Uterus (tissue), 2 donors: Measurements from ENCODE around the gene TMEM117.

Experiments
- POLR2A ChIP-seq, 2 donors: fragments of 450-650 bp; IDR thresholded peaks; one replicate each; pipeline ENCODE4 v1.6.1; 2016; ENCODE audit warnings: antibody characterized with exemption in 2 of 2, mild to moderate bottlenecking in 1 of 2, moderate library complexity in 1 of 2
- TF ChIP-seq, protein P1 (sequence below), 4 experiments: fragments of 200-600 bp in 2 of 4; fragments of 450-650 bp in 2 of 4; sonication (generic) in 2 of 4; IDR thresholded peaks; one replicate each; pipeline ENCODE4 v1.5.1; 2016 to 2019; ENCODE audit warnings: antibody characterized with exemption in 4 of 4, mild to moderate bottlenecking in 2 of 4, moderate library complexity in 1 of 4

- TF ChIP-seq, protein P1, sequence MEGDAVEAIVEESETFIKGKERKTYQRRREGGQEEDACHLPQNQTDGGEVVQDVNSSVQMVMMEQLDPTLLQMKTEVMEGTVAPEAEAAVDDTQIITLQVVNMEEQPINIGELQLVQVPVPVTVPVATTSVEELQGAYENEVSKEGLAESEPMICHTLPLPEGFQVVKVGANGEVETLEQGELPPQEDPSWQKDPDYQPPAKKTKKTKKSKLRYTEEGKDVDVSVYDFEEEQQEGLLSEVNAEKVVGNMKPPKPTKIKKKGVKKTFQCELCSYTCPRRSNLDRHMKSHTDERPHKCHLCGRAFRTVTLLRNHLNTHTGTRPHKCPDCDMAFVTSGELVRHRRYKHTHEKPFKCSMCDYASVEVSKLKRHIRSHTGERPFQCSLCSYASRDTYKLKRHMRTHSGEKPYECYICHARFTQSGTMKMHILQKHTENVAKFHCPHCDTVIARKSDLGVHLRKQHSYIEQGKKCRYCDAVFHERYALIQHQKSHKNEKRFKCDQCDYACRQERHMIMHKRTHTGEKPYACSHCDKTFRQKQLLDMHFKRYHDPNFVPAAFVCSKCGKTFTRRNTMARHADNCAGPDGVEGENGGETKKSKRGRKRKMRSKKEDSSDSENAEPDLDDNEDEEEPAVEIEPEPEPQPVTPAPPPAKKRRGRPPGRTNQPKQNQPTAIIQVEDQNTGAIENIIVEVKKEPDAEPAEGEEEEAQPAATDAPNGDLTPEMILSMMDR (IDR thresholded peaks at IDR 0.05), result no peak
- no peak for TF ChIP-seq POLR2A (IDR thresholded peaks at IDR 0.05)
Observed at GRCh38 chr12:44100264-44100663, 264.4 kb downstream of the TMEM117 start.
